GM21423 (cell line): ENCODE results near the gene TBKBP1.

Source experiments
- ATAC-seq: cut with Tn5 transposase; IDR thresholded peaks from one replicate; pipeline ENCODE4 v1.9.1; 2021; ENCODE audit warnings: mild to moderate bottlenecking, moderate library complexity; ENCODE audit not compliant: unreplicated experiment

Gene TBKBP1

DNA sequence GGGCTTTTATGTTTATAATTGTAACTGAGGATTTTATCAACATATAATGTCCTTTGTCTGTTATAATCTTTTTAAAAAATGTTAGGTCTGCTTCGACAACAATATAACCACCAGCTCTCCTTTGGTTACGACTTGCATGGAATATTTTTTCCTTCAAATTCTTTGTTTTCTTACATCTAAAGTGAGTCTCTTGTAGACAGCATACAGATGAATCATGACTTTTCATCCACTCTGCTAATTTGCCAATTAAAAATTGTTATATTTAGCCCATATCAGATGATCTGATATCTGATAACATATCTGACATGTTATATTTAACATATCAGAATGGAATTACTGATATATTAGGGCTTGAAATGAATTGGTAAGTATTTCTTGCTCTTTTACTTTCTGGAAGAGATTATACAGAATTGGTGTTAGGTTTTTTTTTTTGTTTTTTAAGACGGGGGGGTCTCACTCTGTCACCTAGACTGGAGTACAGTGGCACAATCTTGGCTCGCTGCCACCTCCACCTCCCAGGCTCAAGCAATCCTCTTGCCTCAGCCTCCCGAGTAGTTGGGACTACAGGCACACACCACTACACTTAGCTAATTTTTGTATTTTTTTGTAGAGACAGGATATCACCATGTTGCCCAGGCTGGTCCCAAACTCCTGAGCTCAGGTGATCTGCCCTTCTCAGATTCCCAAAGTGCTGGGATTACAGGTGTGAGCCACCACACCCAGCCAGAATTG is 66.6 kb downstream of the TBKBP1 start:
- no peak for ATAC-seq
